ENCODE results near the gene SGCE. TPM values are rescaled to one million over a fixed set of nuclear protein-coding genes. Genes with fewer than 3 reads are reported as not detected.

The SGCE gene
- total RNA-seq, 2 donors from 2014 or later = 41.0 to 75.9 TPM

DNA sequence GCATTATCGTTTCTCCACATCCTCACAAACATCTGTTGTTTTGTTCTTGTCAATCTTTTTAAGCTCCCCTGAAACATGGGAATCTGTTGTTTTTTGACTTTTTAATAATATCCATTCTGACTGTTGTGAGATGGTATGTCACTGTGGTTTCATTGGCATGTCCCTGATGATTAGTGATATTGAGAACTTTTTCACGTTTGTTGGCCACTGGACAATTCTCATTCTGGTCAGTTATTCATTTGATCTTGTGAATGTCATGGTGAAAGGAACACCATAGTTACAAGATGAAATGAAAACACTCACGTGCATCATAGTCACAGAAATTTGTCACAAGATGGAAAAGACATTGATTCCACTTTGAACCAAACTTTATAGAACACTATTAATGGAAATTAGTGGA, 20.5 kb upstream of the SGCE start:
- Histone ChIP-seq H3K27me3 (no peaks in the 10 kb centered on the region), H3K27ac (no peak overlapping the region), H3K4me3 (no peak overlapping the region), H3K36me3 (no peaks in the 10 kb centered on the region), H3K9me3 (no peaks in the 10 kb centered on the region), H3K4me1 (no peaks in the 10 kb centered on the region)
- no peak for DNase-seq (ENCODE audit: low spot score)
- TF ChIP-seq, protein P1, sequence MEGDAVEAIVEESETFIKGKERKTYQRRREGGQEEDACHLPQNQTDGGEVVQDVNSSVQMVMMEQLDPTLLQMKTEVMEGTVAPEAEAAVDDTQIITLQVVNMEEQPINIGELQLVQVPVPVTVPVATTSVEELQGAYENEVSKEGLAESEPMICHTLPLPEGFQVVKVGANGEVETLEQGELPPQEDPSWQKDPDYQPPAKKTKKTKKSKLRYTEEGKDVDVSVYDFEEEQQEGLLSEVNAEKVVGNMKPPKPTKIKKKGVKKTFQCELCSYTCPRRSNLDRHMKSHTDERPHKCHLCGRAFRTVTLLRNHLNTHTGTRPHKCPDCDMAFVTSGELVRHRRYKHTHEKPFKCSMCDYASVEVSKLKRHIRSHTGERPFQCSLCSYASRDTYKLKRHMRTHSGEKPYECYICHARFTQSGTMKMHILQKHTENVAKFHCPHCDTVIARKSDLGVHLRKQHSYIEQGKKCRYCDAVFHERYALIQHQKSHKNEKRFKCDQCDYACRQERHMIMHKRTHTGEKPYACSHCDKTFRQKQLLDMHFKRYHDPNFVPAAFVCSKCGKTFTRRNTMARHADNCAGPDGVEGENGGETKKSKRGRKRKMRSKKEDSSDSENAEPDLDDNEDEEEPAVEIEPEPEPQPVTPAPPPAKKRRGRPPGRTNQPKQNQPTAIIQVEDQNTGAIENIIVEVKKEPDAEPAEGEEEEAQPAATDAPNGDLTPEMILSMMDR (IDR thresholded peaks at IDR 0.05) = no peak

DNA sequence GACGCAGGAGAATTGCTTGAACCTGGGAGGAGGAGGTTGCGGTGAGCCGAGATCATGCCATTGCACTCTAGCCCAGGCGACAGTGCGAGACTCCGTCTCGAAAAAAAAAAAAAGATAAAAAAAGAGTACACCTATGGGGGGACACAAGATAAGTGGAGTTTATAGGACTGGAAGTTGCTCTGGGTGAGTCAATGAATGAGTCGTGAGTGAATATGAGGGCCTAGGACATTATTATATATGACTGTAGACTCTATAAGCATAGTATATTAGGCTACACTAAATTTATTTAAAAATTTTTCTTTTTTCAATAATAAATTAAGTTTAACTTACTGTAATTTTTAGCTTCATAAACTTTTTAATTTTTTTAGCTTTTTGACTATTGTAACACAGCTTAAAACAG, 19.4 kb upstream of the SGCE start:
- no peak overlapping the region for H3K27ac ChIP-seq
- no peaks in the 10 kb centered on the region for H3K4me1 ChIP-seq
- no peaks in the 10 kb centered on the region for H3K27me3 ChIP-seq
- no peak for DNase-seq (ENCODE audit: low spot score)
- no peak overlapping the region for H3K4me3 ChIP-seq
- TF ChIP-seq, protein P1 (IDR thresholded peaks at IDR 0.05) = no peak
- H3K9me3 ChIP-seq = no peaks in the 10 kb centered on the region
- no peaks in the 10 kb centered on the region for H3K36me3 ChIP-seq

DNA sequence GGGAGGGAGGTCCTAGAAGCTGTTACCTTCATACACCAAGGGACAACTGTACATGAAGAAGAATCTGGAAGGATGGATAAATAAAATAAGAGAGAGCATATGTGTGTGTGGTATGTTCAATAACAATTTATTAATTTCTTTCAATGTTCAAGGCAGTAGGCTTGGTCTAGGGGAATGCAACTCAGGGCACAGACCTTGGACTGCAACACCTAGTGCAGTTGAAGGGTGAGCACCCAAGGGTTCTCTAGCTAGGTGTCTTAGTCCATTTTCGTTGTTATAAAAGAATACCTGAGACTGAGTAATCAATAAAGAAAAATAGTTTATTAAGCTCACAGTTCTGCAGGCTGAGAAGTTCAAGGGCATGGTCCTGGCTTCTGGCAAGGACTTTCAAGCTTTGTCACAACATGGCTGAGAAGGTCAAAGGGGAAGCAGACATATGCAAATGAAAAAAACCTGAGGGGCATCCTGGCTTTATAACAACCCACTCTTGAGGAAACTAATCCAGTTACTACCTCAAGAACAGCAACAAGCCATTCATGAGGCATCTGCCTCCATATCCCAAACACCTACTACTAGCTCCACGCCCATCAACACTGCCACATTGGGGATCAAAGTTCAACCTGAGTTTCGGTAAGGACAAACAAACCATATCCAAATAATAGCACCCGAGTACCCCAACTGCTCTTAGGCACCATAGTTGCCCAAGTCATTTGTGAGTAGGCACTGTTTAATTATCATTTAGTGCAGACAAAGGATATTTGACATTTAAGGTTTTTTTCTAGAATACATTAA, 15.7 kb upstream of the SGCE start:
- H3K9me3 ChIP-seq = no peaks in the 10 kb centered on the region
- no peaks in the 10 kb centered on the region for H3K27me3 ChIP-seq
- no peak for DNase-seq (ENCODE audit: low spot score)
- H3K4me3 ChIP-seq = no peak overlapping the region
- H3K4me1 ChIP-seq = no peaks in the 10 kb centered on the region
- TF ChIP-seq, protein P1 (IDR thresholded peaks at IDR 0.05) = no peak
- H3K27ac ChIP-seq = no peak overlapping the region
- no peaks in the 10 kb centered on the region for H3K36me3 ChIP-seq

DNA sequence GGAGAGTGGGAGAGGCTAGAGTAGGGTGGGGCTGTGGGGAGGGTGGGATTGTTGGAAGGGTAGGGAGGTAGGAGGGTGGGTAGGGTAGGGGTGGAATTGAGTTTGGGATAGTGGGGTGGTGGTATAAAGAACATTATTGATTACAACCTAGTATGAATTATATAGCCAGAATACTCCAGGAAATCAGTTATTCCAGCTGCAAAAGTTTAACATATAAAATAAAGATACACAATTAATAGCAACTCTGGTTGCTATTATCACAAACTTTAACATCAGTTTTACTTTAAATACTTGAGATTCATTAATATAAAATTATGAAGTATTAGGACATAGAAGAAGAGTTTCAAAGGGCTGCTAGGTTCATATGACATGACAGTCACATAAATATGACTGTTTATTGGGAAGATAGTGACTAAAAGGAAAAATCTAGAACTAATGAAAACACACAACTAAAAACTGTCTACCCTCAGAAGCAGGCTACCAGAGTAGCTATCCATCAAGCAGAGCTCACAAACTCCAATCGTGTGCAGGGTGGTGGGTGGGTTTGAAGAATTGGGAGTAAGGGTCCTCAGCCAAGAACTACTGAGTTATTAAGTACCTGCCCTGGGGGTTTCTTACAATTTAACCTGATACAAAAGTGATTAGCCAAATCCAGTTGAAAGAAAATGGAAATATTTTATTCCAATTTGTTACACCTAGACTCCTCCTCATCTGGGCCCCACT, 14.0 kb upstream of the SGCE start:
- Histone ChIP-seq H3K27me3 (no peaks in the 10 kb centered on the region), H3K4me3 (no peak overlapping the region), H3K4me1 (no peaks in the 10 kb centered on the region), H3K9me3 (no peaks in the 10 kb centered on the region), H3K27ac (no peak overlapping the region), H3K36me3 (no peaks in the 10 kb centered on the region)
- TF ChIP-seq, protein P1 (IDR thresholded peaks at IDR 0.05) = no peak
- no peak for DNase-seq (ENCODE audit: low spot score)

DNA sequence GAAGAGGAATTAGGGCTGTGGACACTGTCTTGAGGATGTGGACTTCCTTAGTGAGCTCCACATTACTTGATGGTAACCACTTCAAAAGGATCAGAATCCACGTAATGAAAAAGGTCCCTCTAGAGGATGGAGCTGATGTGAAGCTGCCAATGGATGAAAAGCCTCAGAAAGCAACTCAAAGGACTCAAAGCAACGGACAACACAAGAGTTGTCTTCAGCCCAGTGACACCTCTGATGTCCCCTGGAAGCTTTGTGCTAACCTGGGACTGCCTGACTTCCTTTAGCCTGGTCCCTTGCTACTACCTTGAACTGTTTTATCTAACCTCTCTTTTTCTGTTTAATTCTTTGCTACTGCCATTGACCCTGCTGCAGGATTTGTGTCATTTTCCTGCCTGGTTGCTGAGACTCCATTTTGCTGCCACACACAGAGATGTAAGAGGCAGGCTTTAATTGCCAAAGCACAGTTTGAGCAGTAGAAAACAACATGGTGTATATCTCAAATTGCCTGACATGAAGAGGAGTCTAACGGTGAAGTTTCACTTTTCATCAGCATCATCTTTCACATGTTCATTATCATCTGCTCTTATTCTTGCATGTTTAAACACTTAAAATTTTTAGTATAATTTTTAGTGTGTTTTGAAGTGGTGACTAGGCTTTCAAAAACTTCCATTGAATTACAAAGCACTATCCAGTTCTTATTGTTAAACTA, 11.1 kb upstream of the SGCE start:
- H3K36me3 ChIP-seq = no peaks in the 10 kb centered on the region
- H3K27me3 ChIP-seq = no peaks in the 10 kb centered on the region
- no peak for DNase-seq (ENCODE audit: low spot score)
- H3K4me3 ChIP-seq = no peak overlapping the region
- no peak overlapping the region for H3K27ac ChIP-seq
- no peaks in the 10 kb centered on the region for H3K9me3 ChIP-seq
- H3K4me1 ChIP-seq = no peaks in the 10 kb centered on the region
- TF ChIP-seq, protein P1 (IDR thresholded peaks at IDR 0.05) = no peak
